ENCODE results near the gene ROR1.

The ROR1 gene

DNA sequence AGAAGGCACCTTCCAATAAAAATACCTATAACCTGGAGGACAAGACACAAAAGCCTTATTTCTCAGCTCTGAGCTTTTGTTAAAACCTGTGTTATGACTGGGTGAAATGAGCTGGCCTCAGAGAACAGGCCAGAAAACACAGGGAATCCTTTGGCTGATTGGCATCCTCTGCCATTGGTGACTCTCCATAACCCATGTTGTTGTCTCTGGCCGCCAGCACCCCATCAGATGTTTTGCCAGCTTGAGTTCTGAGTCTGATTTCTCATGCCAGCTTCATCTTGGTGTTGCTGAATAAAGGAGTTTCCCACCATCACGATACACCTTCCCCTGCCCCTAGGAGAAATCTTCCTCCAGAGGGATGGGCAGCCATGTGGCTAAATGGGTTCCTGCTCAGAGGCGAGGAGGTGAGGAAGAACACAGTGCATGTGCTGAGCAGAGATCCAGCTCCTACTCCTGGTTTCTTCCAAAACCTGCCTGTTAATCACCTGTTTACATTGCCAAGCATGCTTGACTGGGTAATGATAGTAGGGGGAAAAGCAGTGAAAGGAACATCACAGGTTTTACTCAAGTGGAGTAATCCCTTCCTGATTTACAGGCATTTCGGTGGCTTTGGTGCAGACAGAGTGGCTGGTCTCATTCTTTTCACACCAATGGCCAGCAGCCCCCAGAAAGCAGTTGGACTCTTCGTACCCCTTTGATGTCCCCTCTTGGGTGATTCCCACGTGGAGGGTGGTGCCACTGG, 109.8 kb downstream of the ROR1 start:
- DNase-seq (ENCODE audit: low spot score) = no peak

DNA sequence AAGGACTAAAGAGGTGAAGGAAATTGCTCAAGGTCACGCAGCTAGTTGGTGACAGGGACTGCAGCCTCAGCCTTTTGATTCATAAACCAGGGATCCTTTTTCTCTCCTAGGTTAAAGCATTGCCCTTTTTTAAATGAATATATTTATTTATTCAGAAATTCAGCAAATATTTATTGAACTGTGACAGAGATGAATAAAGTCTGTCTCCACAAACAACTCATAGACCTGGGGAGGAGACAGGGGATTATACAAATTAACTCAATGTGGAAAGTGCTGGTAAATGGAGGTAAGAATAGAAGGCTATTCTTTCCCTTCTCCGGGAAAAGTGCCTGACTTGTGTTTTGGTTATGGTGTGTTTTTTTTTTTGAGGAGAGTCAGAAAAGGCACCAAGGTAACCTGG, 110.7 kb downstream of the ROR1 start:
- DNase-seq (ENCODE audit: low spot score) = no peak

DNA sequence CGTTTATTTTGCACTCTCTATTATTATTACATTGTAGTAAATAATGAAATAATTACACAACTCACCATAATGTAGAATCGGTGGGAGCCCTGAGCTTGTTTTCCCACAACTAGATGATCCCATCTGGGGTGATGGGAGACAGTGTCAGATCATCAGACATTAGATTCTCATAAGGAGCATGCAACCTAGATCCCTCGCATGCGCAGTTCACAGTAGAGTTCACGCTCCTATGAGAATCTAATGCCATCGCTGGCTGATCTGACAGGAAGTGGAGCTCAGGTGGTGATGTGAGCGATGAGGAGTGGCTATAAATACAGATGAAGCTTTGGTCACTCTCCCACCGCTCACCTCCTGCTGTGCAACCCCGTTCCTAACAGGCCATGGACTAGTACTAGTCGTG, 112.1 kb downstream of the ROR1 start:
- DNase-seq (ENCODE audit: low spot score) = no peak

DNA sequence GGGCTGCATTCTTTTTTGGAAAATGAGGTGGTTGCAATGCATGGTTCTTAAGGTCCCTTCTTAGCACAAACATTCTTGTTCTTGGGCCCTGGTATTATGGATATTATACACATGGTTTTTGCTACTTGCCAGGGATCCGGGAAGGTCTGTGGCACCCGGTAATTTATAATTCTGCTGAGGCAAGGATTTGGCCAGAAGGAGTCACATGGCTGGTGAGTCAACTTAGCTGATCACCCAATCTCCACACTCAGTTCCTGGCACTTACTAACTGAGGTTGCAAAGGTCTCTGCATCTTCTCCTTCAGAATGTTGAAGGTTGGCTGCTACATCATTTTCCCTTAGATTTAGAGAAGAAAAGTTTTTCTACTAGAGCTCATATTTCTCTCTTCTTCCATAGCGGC, 112.5 kb downstream of the ROR1 start:
- DNase-seq (ENCODE audit: low spot score) = no peak

DNA sequence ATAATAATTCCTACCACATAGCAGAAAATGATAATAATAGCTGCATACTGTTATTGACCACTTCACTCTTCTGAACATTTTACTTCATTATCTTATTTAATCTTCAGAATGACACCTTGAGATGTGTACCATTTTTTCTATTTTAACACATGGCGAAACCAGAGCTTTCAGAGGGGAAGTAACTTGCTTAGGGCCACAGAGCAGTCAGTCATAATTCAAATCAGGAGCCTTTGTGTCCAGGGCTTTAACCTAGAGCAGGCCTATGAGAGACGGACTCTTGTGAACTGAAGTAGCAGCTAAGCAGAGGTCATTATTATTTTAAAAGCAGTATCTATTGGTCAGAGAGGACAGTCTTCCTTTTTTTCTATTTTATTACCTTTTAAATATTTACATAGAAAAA, 114.0 kb downstream of the ROR1 start:
- no peak for DNase-seq (ENCODE audit: low spot score)

DNA sequence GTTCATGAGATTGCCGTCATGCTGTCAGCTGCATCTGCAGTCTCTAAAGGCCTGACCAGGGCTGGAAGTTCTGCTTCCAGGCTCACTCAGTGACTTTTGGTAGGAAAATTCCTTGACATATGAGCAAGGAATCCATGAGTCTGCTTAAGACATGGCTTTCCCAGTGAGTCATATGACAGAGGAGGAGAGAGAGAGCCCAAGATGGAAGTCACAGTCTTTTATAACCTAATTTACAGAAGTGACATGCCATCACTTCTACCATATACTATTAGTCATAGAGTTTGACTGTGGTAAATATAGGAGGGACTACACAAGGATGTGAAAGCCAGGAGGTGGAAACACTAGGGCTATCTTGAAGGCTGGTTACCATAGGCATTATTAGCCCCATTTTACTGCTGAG, 115.2 kb downstream of the ROR1 start:
- DNase-seq (ENCODE audit: low spot score) = no peak

DNA sequence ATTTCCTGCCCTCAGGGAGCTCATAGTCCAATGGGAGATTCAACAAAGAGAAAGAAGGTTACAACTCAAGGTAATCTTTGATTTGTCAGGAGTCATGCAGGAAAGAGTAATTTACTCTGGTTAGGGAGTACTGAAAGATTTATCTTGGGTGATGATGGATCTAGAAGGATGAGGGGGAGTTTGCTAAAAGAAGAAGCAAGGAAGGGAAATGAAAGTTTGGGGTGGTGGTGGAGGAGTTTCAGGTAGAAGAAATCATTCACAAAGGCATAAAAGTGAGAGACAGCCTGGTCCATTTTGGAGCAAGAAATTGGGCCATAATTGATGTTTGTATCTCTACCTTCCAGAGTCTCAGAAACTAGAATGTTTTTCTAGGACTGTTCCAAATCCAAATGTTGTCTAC, 116.7 kb downstream of the ROR1 start:
- no peak for DNase-seq (ENCODE audit: low spot score)

DNA sequence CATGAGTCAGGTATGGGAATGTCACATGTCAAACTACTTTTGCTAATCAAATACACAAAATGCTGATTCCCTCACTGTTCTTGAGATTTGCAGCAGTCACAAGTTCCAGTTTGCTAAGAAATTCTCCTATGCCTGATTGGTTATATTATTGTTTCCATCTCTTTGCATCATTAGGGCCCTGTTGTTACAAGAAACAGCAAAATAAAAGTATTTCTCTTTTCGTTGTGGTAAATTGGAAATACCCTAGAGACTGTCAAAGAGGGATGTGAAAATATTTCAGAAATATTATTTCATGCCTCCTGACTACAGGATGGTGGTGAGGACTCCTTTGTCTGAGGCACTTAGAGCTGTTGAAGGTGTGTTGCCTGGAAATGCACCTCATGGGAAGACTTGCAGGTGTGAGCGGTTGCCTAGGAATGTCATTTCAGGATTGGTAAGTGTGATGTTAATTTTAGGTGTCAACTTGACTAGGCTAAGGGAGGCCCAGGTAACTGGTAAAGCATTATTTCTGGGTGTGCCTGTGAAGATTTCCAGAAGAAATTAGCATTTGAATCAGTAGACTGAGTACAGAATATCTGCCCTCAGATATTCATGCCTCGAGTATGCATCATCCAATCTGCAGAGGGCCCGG, 117.4 kb downstream of the ROR1 start:
- DNase-seq (ENCODE audit: low spot score) = no peak

DNA sequence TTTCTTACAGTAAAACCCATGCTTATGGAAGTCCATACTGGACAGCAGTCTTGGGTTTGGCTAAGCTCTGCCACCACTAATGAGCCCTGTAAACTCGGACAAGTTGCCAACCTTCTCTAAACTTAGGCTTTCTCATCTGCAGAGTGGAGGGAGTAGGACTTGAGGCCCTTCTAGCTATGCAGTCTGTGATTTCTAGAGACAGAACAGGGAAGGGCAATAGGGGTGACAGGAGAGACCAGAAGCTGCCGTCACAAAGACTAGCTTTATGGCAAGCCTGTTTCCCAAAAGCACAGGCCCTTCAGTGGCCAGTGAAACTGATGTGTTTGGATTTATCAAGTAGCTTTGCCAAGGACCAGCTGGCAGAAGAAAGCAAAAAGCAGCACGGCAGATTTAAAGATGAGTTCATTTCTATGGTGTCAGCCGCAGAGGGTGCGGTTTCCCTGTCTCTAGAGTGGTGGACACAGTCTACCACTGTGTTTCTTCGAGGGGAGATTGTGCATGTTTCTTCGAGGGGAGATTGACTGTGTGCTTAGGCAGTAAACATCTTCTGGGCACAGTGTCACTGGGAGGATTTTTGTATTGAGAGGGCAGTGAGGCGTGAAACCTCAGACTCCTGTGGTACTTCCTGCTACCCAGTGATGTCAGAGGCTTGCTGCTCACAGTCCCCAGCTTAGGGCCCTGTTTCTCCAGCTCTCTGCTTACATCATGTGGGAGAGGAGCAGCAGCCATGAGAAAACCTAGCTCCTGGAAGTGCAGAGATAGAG, 119.0 kb downstream of the ROR1 start:
- peak; percentile 63 for DNase-seq (ENCODE audit: low spot score)

DNA sequence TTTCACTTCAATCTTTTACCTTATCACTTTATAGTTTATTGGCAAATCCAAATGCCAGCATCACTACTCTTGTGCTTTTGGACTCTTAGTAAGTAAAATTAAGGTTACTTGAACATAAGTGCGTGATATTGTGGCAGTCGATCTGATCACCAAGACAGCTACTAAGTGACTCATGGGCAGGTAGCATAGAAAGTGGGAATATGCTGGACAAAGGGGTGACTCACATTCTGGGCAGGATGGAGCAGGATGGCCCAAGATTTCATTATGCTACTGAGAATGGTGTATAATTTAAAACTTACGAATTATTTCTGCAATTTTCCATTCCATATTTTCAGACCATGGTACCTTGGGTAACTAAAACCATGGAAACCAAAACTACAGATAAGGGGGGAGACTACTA, 120.2 kb downstream of the ROR1 start:
- DNase-seq (ENCODE audit: low spot score) = no peak

DNA sequence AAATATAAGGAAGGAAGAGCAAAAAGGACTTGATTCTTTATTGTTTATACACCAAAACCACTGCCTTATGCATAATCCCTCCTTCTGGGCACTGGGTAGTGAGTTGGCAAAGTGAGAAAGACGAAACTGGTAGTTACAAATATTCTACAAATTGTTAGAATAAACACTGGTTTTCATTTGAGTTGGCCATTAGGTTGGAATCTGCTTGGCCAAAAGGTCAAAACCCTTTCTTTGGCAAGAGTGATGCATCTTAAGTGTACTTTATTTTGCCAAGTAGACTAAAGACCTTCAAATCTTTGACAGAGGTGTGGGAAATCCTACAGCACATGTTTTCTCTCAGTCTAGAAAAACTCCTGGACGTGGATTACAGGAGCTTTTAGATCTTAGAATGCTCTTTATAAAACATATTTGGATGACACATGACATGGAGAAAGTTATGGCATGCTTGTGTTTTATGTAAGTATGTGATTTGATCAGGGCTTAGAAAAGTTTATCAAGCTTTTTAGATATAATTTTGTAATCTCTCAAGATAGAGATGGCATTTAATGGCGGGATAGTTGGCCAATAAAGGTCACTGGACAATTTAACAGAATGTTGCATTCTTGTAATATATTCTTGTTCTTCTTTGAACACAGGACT, 120.9 kb downstream of the ROR1 start:
- DNase-seq (ENCODE audit: low spot score) = no peak

DNA sequence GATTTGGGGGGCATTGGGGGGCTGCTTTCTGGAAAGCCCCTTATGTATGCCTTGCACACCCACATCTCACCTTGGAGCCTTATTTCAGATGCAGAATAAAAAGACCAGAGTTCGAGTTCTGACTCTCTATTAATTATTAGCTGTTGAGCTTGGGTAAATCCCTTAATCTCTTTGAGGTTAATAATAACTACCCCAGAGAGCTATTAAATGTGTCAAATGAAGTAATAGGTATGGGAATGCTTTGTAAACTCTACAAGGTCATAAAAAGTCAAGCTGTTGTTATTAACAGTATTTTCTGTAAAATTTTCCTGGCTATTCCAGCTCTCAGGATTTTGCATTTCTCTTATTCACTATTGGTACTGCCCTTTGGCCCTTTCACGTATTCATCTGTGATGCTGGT, 122.9 kb downstream of the ROR1 start:
- DNase-seq (ENCODE audit: low spot score) = no peak

DNA sequence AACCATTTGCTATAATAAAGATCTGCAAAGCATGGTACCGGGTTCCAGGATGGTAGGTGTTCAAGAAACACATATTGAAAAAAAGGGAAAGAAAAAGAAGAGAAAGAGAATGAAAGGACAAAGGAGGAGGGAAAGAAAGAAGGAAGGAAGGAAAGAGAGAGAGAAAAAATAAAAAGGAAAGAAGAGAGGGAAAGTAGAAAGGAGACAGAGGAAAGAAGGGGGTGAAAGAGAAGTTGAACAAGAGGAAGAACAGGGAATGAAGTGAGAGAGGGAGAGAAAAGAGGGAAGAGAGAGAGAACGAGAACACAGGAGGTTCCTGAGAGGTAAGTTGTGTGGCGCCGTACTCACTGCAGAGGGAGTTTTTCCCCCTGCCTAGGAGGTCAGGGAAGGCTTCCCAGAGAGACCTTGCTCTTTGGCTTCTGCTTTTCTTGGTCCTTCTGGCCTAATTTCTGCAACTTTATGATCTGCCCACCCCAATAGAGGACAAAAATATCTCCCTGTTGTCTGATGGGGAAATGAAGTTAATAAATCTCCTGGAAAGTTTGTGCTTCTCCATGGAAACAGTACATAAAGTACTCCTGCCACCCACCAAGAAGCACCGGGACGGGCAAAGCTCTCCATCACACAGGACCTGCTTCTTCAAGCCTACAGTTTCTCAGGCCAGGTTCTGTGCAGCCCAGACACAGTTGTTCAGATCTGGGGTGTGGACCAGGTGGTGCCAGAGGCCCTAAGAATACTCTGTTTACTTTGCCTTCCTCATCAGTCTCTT, 124.8 kb downstream of the ROR1 start:
- DNase-seq (ENCODE audit: low spot score) = no peak

DNA sequence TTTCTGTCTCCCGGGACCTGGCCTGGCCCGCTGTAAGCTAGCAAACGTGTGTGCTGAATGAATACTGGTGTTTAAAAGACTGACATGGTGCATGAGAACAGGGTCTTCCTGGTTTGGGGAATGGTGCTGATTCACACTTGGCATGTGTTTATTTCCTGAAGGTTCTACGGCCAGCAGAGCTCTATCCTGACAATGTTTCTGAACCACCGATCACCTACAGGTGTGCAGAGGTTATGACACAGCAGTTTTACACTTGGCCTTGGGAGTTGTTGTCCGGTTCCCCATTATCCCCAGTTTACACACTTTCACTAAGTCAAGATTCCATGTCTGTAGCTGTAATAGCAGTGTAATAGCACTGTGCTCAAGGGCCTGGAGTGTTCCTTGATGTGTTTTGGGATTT, 127.3 kb downstream of the ROR1 start:
- DNase-seq (ENCODE audit: low spot score) = no peak

DNA sequence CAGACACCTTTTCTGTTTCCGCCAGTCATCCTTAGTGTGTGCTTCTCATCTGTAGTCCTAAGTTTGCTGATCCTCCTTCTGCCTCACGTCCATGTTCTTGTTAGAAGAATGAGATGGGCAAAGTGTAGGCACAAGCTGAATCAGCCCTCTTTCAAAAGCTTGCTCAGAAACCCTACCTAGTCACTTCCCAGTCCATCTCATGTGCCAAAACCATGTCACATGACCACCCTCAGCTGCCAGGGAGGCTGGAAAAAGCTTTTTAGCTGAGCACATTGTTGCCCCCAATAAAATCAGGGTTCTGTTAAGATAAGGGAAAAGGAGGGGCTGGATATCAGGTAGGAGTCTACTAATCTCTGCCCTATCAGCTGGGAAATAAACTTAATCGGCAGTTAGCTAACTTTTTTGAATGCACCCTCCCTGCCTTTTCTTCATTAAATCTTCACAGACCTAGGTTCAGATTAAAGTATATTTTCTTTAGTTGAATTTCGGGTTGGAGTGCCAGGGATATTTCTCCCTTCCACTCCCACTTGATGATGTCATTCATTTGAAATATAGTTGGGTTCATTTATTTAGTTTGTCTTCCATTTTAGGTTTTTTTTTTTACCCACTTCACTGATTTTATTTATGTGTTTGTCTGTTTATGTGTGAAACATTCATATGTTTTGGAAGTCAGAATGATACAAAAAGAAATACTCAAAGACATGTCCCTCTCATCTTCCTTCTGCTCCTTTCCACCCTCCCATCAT, 129.2 kb downstream of the ROR1 start:
- no peak for DNase-seq (ENCODE audit: low spot score)

DNA sequence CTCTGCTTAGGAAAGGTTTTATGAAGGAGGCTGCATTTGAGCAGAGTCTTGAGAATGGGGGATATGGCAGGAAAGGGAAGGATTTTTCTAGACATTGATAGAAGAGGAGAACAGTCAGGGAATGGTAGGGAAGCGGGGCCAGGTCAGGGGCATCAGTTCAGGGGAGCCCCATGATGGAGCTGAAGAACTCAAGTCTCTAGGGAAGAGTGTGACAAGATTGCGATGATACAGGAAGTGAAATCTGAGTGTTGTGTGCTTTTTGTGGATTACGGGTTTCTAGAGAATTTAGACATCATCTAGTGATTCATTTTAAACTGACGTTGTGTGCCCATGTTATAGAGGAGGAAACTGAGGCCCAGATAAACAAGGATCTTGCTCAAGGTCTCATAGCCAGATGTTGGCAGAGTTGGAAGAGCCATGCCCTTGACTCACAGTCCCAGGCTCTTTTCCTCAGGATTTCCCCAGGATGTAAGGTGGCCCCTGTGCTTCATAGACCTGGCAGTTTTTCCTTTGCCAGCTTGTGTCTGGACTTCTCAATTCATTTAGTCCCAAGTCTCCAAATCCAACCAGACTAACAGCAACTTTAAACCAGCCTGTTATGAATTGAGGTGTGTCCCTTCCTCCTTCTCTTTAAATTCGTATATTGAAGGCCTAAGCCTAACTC, 130.3 kb downstream of the ROR1 start:
- no peak for DNase-seq (ENCODE audit: low spot score)

DNA sequence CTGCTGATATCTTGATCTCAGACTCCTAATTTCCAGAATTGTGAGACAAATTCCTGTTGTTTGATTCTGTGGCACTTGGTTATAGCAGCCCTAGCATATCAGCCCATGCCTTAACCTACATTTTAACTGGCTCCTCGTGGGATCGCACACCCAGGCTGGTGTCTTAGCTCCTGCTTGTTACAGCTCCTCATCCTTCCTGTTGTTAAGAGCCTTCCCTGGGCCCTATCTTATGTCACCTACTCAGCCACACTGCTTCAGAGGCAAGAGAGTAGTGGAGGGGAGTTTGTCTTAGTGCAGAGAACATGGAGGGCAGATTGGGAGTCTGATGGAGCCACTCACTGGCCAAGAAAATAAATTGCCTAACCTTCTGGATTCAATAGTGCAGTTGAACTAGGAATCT, 131.0 kb downstream of the ROR1 start:
- no peak for DNase-seq (ENCODE audit: low spot score)

DNA sequence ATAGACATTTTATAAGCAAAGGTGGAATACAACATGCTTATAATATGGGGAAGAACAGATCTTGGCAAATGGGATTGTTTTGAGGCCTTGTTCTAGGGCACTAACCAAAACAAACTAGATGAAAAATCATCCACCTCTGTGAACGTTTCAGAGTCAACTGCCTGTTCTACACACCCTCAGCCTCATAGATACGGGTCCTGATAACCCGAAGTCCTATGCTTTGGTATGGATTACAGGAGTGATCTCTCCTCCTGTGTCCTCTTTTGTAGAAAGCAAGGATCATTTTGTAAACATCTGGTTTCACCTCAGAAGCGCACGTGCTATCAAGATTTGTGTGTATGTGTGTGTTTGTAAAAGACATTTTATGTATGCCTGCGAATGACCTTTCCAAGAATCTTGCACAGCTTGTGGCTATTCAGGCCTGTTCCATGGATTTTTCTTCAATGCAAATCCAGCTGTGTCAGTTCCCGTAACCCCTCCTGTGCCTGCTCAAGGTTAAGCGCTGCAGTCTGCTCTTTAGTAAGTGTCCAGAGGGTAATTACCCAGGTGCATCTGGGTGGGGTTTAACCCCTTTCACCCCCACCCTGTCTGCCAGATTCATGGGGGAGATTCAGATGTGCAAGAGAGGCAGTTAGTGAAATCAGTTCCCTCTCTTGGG, 132.4 kb downstream of the ROR1 start:
- DNase-seq (ENCODE audit: low spot score) = no peak

DNA sequence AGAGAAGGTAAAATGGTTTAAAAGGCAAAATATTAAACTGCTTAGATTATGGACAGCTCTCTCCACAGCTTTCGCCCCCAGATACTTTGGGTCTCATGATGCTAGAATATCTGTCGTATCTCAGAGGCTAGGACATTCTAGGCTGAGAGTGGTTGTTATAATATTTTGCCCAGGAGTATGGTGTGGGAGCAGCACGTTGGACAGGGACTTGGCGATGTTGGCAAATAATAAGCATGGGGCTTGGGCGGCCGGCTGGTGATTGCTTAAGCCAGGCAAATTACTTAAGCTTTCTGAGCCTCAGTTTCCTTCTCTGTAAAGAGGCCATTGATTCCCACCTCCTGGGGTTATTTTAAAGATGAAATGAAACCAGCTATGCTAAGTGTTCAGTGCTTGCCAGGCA, 133.2 kb downstream of the ROR1 start:
- DNase-seq (ENCODE audit: low spot score) = no peak

DNA sequence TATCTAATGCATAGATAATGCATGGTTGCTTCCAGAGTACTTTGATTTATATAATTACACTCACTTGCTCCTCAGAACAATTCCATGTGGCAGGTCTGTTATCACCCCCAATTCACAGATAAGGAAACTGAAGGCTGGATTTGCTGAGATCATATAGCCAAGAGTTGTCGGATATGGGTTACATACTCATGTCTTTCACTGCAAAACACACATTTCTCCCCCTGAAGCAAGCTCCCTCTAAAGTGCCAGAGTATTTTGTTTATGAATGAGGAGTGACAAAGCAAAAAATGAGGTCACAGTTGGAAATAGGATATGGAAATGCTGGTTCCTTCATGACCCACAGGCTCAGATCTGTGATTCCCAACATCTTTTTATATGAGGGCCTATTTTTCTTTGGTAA, 134.2 kb downstream of the ROR1 start:
- no peak for DNase-seq (ENCODE audit: low spot score)

Data from putamen (tissue), 1 donor.